PFSK-1 (cell line): Measurements from ENCODE around the gene CCDC183.

Experiments used
- FOXP2 ChIP-seq: optimal IDR thresholded peaks from 2 replicates; pipeline ENCODE3; 2011; ENCODE audit warnings: borderline replicate concordance, control low read depth, inconsistent platforms; ENCODE audit not compliant: insufficient read depth; ENCODE audit errors: extremely low read length, extremely low read depth
- POLR2AphosphoS5 ChIP-seq: IDR thresholded peaks from 2 replicates; pipeline ENCODE4 v1.6.1; 2012; ENCODE audit warnings: low read depth, mild to moderate bottlenecking, control low read depth, low read length, moderate library complexity
- REST ChIP-seq, 2 experiments: IDR thresholded peaks; 2 replicates each; pipeline versions ENCODE4 v1.6.1 to v1.8.0; 2011 to 2012; ENCODE audit warnings: low read depth in 2 of 2, low read length in 2 of 2, control low read depth in 1 of 2, inconsistent platforms in 1 of 2, mild to moderate bottlenecking in 1 of 2, moderate library complexity in 1 of 2; ENCODE audit not compliant: insufficient read depth in 1 of 2
- SIN3A ChIP-seq: IDR thresholded peaks from 2 replicates; pipeline ENCODE4 v1.6.1; 2012; ENCODE audit warnings: mild to moderate bottlenecking, low read length, moderate library complexity, borderline replicate concordance; ENCODE audit not compliant: insufficient read depth
- TAF1 ChIP-seq: IDR thresholded peaks from 2 replicates; pipeline ENCODE4 v1.6.1; 2012; ENCODE audit warnings: low read length, control low read depth, borderline replicate concordance; ENCODE audit not compliant: insufficient read depth

Gene CCDC183

GRCh38 chr9:136850866-136851775 is 55.0 kb downstream of the CCDC183 start:
- no peak for TF ChIP-seq SIN3A
- TF ChIP-seq POLR2AphosphoS5: no peak
- TF ChIP-seq REST (IDR thresholded peaks at IDR 0.05; ENCODE audit: insufficient read depth in 1 of 2, low read depth in 2 of 2, low read length in 2 of 2): no peak
- no peak for TF ChIP-seq FOXP2
- TF ChIP-seq TAF1: no peak

GRCh38 chr9:136851941-136852663 is 56.0 kb downstream of the CCDC183 start, which contains the start of gene MAMDC4:
Gene MAMDC4 (plus strand): TSS chr9:136852346. CDS start chr9:136852417, 71 bp downstream.
- no peak for TF ChIP-seq FOXP2
- no peak for TF ChIP-seq SIN3A
- TF ChIP-seq POLR2AphosphoS5: no peak
- no peak for TF ChIP-seq TAF1
- TF ChIP-seq REST (IDR thresholded peaks at IDR 0.05; ENCODE audit: insufficient read depth in 1 of 2, low read depth in 2 of 2, low read length in 2 of 2): no peak

GRCh38 chr9:136852664-136853595 is 56.8 kb downstream of the CCDC183 start:
- TF ChIP-seq SIN3A (no peak), TAF1 (no peak), POLR2AphosphoS5 (no peak), REST (IDR thresholded peaks at IDR 0.05; ENCODE audit: insufficient read depth in 1 of 2, low read depth in 2 of 2, low read length in 2 of 2) (no peak), FOXP2 (no peak)

- no peak for TF ChIP-seq SIN3A
- TF ChIP-seq POLR2AphosphoS5: no peak
- no peak for TF ChIP-seq REST (IDR thresholded peaks at IDR 0.05; ENCODE audit: insufficient read depth in 1 of 2, low read depth in 2 of 2, low read length in 2 of 2)
- no peak for TF ChIP-seq TAF1
- TF ChIP-seq FOXP2: no peak
Measured at GRCh38 chr9:136853596-136854112, 57.5 kb downstream of the CCDC183 start.
